Measurements from ENCODE around the gene ODF2.
A peak's percentile ranks its signal among the peaks of the same experiment; 100 is the strongest.

ODF2 gene

DNA sequence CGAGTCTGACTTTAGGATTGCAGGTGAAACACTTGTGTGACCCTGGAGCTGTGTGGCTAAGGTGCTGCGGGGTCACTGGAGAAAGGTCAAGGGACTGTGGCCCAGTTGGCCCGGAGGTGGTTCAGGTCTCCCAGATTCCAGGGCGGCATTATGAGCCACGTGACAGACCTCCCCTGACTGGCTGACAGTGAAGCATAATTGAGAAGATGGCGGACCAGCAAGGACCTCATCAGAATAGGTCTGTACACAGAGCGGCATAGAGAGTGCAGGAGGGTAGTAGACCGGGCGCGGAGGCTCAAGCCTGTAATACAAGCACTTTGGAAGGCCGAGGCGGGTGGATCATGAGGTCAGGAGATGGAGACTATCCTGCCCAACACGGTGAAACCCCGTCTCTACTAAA is 815 bp upstream of the ODF2 start:
- ChIA-PET CTCF (interaction anchor here (0.7 to 3.2 kb wide), 3 partner anchors 14 to 76 kb away, joined by 3 to 9 read pairs (median 3); no protein-coding TSS in a partner anchor), POLR2A (no interaction called here)
- Histone ChIP-seq H3K27ac (ENCODE audit: insufficient read depth in 1 of 2, low read depth in 1 of 2, low read length in 2 of 2, poor library complexity in 1 of 2, severe bottlenecking in 2 of 2) (no peak overlapping the region), H3K9me3 (ENCODE audit: control extremely low read depth in 1 of 5, control insufficient read depth in 4 of 5, insufficient read depth in 2 of 5, low read depth in 1 of 5, low read length in 4 of 5) (no peaks in the 10 kb centered on the region), H3K36me3 (ENCODE audit: control insufficient read depth in 4 of 4, insufficient read depth in 4 of 4, low read length in 3 of 4) (peaks cover 0 to 9% (median 8%) of the 10 kb centered on the region in 4 experiments), H3K4me3 (ENCODE audit: control insufficient read depth in 1 of 7, extremely low read depth in 1 of 7, insufficient read depth in 4 of 7, low read depth in 2 of 7, low read length in 6 of 7) (no peak overlapping the region), H3K27me3 (replicated peaks in 2 of 5; ENCODE audit: control insufficient read depth in 4 of 5, insufficient read depth in 5 of 5, low read length in 4 of 5) (no peaks in the 10 kb centered on the region), H3K4me1 (ENCODE audit: control extremely low read depth in 1 of 4, control insufficient read depth in 4 of 4, insufficient read depth in 4 of 4, low read length in 3 of 4) (peaks cover 0 to 17% (median 15%) of the 10 kb centered on the region in 4 experiments)
- 98% methylated on average over 9 of the region's 14 CpGs for WGBS (ENCODE audit: insufficient coverage)
- no peak for DNase-seq

- peak overlapping the region; percentile 79 to 90 for H3K27ac ChIP-seq (ENCODE audit: insufficient read depth in 1 of 2, low read depth in 1 of 2, low read length in 2 of 2, poor library complexity in 1 of 2, severe bottlenecking in 2 of 2)
- H3K36me3 ChIP-seq (ENCODE audit: control insufficient read depth in 4 of 4, insufficient read depth in 4 of 4, low read length in 3 of 4), result peaks cover 3 to 23% (median 21%) of the 10 kb centered on the region in 4 experiments
- ChIA-PET POLR2A (no interaction called here), CTCF (no interaction called here)
- H3K4me3 ChIP-seq (ENCODE audit: control insufficient read depth in 1 of 7, extremely low read depth in 1 of 7, insufficient read depth in 4 of 7, low read depth in 2 of 7, low read length in 6 of 7), result peak overlapping the region; percentile 46 to 90 (median 82)
- 0% methylated on average over 48 of the region's 48 CpGs for WGBS (ENCODE audit: insufficient coverage)
- H3K9me3 ChIP-seq (ENCODE audit: control extremely low read depth in 1 of 5, control insufficient read depth in 4 of 5, insufficient read depth in 2 of 5, low read depth in 1 of 5, low read length in 4 of 5), result no peaks in the 10 kb centered on the region
- peak; percentile 46 to 67 (median 60) for DNase-seq
- no peaks in the 10 kb centered on the region for H3K27me3 ChIP-seq (replicated peaks in 2 of 5; ENCODE audit: control insufficient read depth in 4 of 5, insufficient read depth in 5 of 5, low read length in 4 of 5)
- H3K4me1 ChIP-seq (ENCODE audit: control extremely low read depth in 1 of 4, control insufficient read depth in 4 of 4, insufficient read depth in 4 of 4, low read length in 3 of 4), result peaks cover 0 to 17% (median 15%) of the 10 kb centered on the region in 4 experiments
Measured at GRCh38 chr9:128456613-128457061, 831 bp downstream of the ODF2 start.

- Histone ChIP-seq H3K4me1 (ENCODE audit: control extremely low read depth in 1 of 4, control insufficient read depth in 4 of 4, insufficient read depth in 4 of 4, low read length in 3 of 4) (peaks cover 0 to 17% (median 15%) of the 10 kb centered on the region in 4 experiments), H3K27me3 (replicated peaks in 2 of 5; ENCODE audit: control insufficient read depth in 4 of 5, insufficient read depth in 5 of 5, low read length in 4 of 5) (no peaks in the 10 kb centered on the region), H3K4me3 (ENCODE audit: control insufficient read depth in 1 of 7, extremely low read depth in 1 of 7, insufficient read depth in 4 of 7, low read depth in 2 of 7, low read length in 6 of 7) (peak overlapping the region; percentile 46 to 90 (median 82)), H3K9me3 (ENCODE audit: control extremely low read depth in 1 of 5, control insufficient read depth in 4 of 5, insufficient read depth in 2 of 5, low read depth in 1 of 5, low read length in 4 of 5) (no peaks in the 10 kb centered on the region), H3K36me3 (ENCODE audit: control insufficient read depth in 4 of 4, insufficient read depth in 4 of 4, low read length in 3 of 4) (peaks cover 4 to 28% (median 21%) of the 10 kb centered on the region in 4 experiments), H3K27ac (ENCODE audit: insufficient read depth in 1 of 2, low read depth in 1 of 2, low read length in 2 of 2, poor library complexity in 1 of 2, severe bottlenecking in 2 of 2) (no peak overlapping the region)
- WGBS (ENCODE audit: insufficient coverage), result 54% methylated on average over 12 of the region's 14 CpGs
- ChIA-PET POLR2A (no interaction called here), CTCF (interaction anchor here (0.6 to 1.7 kb wide), 3 partner anchors 18 to 135 kb away, joined by 3 to 7 read pairs (median 3); no protein-coding TSS in a partner anchor)
- DNase-seq, result no peak
Measured at GRCh38 chr9:128457207-128457606, 1.4 kb downstream of the ODF2 start.

DNA sequence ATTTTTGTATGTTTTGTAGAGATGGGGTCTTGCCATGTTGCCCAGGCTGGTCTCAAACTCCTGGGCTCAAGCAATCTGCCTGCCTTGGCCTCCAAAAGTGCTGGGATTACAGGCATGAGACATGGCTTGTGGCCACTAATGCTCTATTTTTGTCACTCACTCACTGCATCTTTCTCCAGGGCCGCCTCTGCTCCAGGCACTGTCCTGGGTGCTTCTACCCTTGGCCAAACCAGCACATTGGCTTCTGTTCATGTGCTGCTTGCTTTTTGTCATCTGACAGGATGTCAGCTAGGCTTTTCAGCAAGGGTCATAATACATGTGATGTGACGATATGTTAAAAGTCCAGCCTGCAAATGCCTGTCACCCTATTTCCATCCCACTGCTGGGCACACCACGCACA is 3.2 kb downstream of the ODF2 start:
- ChIA-PET CTCF (no interaction called here), POLR2A (no interaction called here)
- WGBS (ENCODE audit: insufficient coverage), result 100% methylated on average over 3 of the region's 3 CpGs
- no peak for DNase-seq
- Histone ChIP-seq H3K27ac (ENCODE audit: insufficient read depth in 1 of 2, low read depth in 1 of 2, low read length in 2 of 2, poor library complexity in 1 of 2, severe bottlenecking in 2 of 2) (no peak overlapping the region), H3K9me3 (ENCODE audit: control extremely low read depth in 1 of 5, control insufficient read depth in 4 of 5, insufficient read depth in 2 of 5, low read depth in 1 of 5, low read length in 4 of 5) (no peaks in the 10 kb centered on the region), H3K4me3 (ENCODE audit: control insufficient read depth in 1 of 7, extremely low read depth in 1 of 7, insufficient read depth in 4 of 7, low read depth in 2 of 7, low read length in 6 of 7) (no peak overlapping the region), H3K4me1 (ENCODE audit: control extremely low read depth in 1 of 4, control insufficient read depth in 4 of 4, insufficient read depth in 4 of 4, low read length in 3 of 4) (peaks cover 0 to 17% (median 15%) of the 10 kb centered on the region in 4 experiments), H3K36me3 (ENCODE audit: control insufficient read depth in 4 of 4, insufficient read depth in 4 of 4, low read length in 3 of 4) (peaks cover 7 to 41% (median 29%) of the 10 kb centered on the region in 4 experiments), H3K27me3 (replicated peaks in 2 of 5; ENCODE audit: control insufficient read depth in 4 of 5, insufficient read depth in 5 of 5, low read length in 4 of 5) (no peaks in the 10 kb centered on the region)

DNA sequence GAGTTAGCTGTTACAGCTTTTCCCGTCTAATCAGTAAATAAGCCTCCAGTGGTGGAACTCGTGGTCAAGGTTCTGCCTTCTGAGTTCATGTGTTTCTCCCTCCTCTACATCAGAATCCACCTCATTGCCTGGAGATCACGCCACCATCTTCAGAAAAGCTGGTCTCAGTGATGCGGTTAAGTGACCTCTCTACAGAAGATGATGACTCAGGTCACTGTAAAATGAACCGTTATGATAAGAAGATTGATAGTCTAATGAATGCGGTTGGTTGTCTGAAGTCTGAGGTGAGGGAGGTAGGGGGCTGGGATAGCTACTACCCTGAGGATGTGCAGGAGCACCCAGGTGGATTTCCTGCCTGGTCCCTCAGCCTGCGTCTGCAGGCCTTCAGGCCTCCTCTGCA is 13.3 kb downstream of the ODF2 start:
- POLR2A ChIA-PET, result no interaction called here
- no peak overlapping the region for H3K27ac ChIP-seq (ENCODE audit: insufficient read depth in 1 of 2, low read depth in 1 of 2, low read length in 2 of 2, poor library complexity in 1 of 2, severe bottlenecking in 2 of 2)
- peaks cover 8 to 39% (median 29%) of the 10 kb centered on the region in 4 experiments for H3K36me3 ChIP-seq (ENCODE audit: control insufficient read depth in 4 of 4, insufficient read depth in 4 of 4, low read length in 3 of 4)
- no peak for DNase-seq
- H3K4me3 ChIP-seq (ENCODE audit: control insufficient read depth in 1 of 7, extremely low read depth in 1 of 7, insufficient read depth in 4 of 7, low read depth in 2 of 7, low read length in 6 of 7), result no peak overlapping the region
- 100% methylated on average over 4 of the region's 7 CpGs for WGBS (ENCODE audit: insufficient coverage)
- H3K9me3 ChIP-seq (ENCODE audit: control extremely low read depth in 1 of 5, control insufficient read depth in 4 of 5, insufficient read depth in 2 of 5, low read depth in 1 of 5, low read length in 4 of 5), result no peaks in the 10 kb centered on the region
- CTCF ChIA-PET, result interaction anchor here (0.8 kb wide), 1 partner anchor 26 kb away, joined by 3 read pairs; no protein-coding TSS in a partner anchor
- no peaks in the 10 kb centered on the region for H3K27me3 ChIP-seq (replicated peaks in 2 of 5; ENCODE audit: control insufficient read depth in 4 of 5, insufficient read depth in 5 of 5, low read length in 4 of 5)
- H3K4me1 ChIP-seq (ENCODE audit: control extremely low read depth in 1 of 4, control insufficient read depth in 4 of 4, insufficient read depth in 4 of 4, low read length in 3 of 4), result peaks cover 0 to 14% (median 11%) of the 10 kb centered on the region in 4 experiments

DNA sequence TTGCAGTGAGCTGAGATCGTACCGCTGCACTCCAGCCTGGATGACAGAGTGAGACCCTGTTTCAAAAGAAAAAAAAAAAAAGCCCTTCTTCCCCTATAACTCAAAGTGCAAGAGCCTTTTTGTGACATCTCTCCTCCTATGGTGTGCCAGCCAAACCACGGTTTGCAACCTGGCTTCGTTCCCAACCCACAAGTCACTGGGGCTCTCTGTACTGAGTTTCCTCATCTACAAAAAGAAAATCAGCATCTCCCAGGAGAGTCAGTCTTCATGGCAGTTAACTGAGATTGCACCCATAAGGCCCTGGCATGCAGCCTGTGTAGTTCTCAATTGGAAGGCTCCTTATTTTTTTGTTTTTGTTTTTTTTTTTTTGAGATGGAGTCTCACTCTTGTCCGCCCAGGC is 14.8 kb downstream of the ODF2 start:
- POLR2A ChIA-PET, result no interaction called here

DNA sequence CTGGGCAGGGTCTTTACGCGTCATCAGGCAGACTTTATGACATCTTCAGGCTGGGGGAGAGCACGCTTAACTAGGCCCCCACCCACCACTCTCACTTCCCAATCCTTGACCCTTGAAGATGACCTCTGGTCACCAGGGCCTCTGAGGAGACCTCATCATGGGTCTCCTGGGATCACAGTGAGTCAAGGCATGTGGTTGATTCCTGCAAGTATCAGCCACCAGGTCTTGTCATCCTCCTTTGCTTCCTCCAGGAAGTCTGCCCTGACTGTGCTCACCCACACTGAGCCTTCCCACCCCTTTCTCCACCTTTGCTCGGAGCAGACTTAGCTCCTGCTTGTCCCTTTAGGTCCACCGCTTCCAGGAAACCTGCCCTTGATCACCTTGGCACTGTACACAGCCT is 17.3 kb downstream of the ODF2 start:
- Histone ChIP-seq H3K27ac (ENCODE audit: insufficient read depth in 1 of 2, low read depth in 1 of 2, low read length in 2 of 2, poor library complexity in 1 of 2, severe bottlenecking in 2 of 2) (no peak overlapping the region), H3K4me1 (ENCODE audit: control extremely low read depth in 1 of 4, control insufficient read depth in 4 of 4, insufficient read depth in 4 of 4, low read length in 3 of 4) (peaks cover 0 to 14% (median 11%) of the 10 kb centered on the region in 4 experiments), H3K9me3 (ENCODE audit: control extremely low read depth in 1 of 5, control insufficient read depth in 4 of 5, insufficient read depth in 2 of 5, low read depth in 1 of 5, low read length in 4 of 5) (no peaks in the 10 kb centered on the region), H3K36me3 (ENCODE audit: control insufficient read depth in 4 of 4, insufficient read depth in 4 of 4, low read length in 3 of 4) (peaks cover 15 to 39% (median 30%) of the 10 kb centered on the region in 4 experiments), H3K4me3 (ENCODE audit: control insufficient read depth in 1 of 7, extremely low read depth in 1 of 7, insufficient read depth in 4 of 7, low read depth in 2 of 7, low read length in 6 of 7) (no peak overlapping the region), H3K27me3 (replicated peaks in 2 of 5; ENCODE audit: control insufficient read depth in 4 of 5, insufficient read depth in 5 of 5, low read length in 4 of 5) (no peaks in the 10 kb centered on the region)
- POLR2A ChIA-PET, result no interaction called here
- CTCF ChIA-PET, result interaction anchor here (1.3 kb wide), 1 partner anchor 34 kb away, joined by 4 read pairs; no protein-coding TSS in a partner anchor
- no peak for DNase-seq
- 96% methylated on average over 4 of the region's 5 CpGs for WGBS (ENCODE audit: insufficient coverage)

More for the DNA sequence above, 14.8 kb downstream of the ODF2 start:
- 0% methylated on average over 2 of the region's 5 CpGs for WGBS (ENCODE audit: insufficient coverage)
- CTCF ChIA-PET, result no interaction called here
- H3K27ac ChIP-seq (ENCODE audit: insufficient read depth in 1 of 2, low read depth in 1 of 2, low read length in 2 of 2, poor library complexity in 1 of 2, severe bottlenecking in 2 of 2), result no peak overlapping the region
- H3K36me3 ChIP-seq (ENCODE audit: control insufficient read depth in 4 of 4, insufficient read depth in 4 of 4, low read length in 3 of 4), result peaks cover 8 to 42% (median 24%) of the 10 kb centered on the region in 4 experiments
- H3K9me3 ChIP-seq (ENCODE audit: control extremely low read depth in 1 of 5, control insufficient read depth in 4 of 5, insufficient read depth in 2 of 5, low read depth in 1 of 5, low read length in 4 of 5), result no peaks in the 10 kb centered on the region
- DNase-seq, result peak; percentile 86 to 96 (median 94)
- no peak overlapping the region for H3K4me3 ChIP-seq (ENCODE audit: control insufficient read depth in 1 of 7, extremely low read depth in 1 of 7, insufficient read depth in 4 of 7, low read depth in 2 of 7, low read length in 6 of 7)
- peaks cover 0 to 14% (median 11%) of the 10 kb centered on the region in 4 experiments for H3K4me1 ChIP-seq (ENCODE audit: control extremely low read depth in 1 of 4, control insufficient read depth in 4 of 4, insufficient read depth in 4 of 4, low read length in 3 of 4)
- no peaks in the 10 kb centered on the region for H3K27me3 ChIP-seq (replicated peaks in 2 of 5; ENCODE audit: control insufficient read depth in 4 of 5, insufficient read depth in 5 of 5, low read length in 4 of 5)

Data from common myeloid progenitor, CD34-positive (primary cell).